ENCODE measurements around the gene STAT3. TPM values are rescaled to one million over a fixed set of nuclear protein-coding genes. Genes with fewer than 3 reads are reported as not detected.
"Not testable (repeated sequence)": the region's sequence is repeated elsewhere in the genome, so short reads cannot be mapped to it uniquely, and the experiment has no call there.

STAT3 gene
- polyA plus RNA-seq, 10 donors = 40.2 to 62.7 (median 49.9) TPM

DNA sequence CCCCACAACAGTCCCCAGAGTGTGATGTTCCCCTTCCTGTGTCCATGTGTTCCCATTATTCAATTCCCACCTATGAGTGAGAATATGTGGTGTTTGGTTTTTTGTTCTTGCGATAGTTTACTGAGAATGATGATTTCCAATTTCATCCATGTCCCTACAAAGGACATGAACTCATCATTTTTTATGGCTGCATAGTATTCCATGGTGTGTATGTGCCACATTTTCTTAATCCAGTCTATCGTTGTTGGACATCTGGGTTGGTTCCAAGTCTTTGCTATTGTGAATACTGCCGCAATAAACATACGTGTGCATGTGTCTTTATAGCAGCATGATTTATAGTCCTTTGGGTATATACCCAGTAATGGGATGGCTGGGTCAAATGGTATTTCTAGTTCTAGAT lies 123.9 kb downstream of the STAT3 start:
- DNase-seq = not testable (repeated sequence)

Other genes starting within 250 kb of the STAT3 start
- 10 to 100 TPM; 49.8 to 89.5 (median 63.1) TPM for gene RAB5C, start 233.5 kb downstream of the STAT3 start, polyA plus RNA-seq (ENCODE audit: insufficient read length in 10 of 10)
- gene KCNH4, start 207.3 kb downstream of the STAT3 start, polyA plus RNA-seq (ENCODE audit: insufficient read length in 10 of 10) = under 1 TPM in 3 of 10 donors, not detected in 7; 0.03 to 0.06 (median 0.05) TPM
- under 1 TPM in 1 of 10 donors, not detected in 9; 0.27 TPM for gene HCRT, start 203.0 kb downstream of the STAT3 start, polyA plus RNA-seq (ENCODE audit: insufficient read length in 10 of 10)
- gene GHDC, start 193.9 kb downstream of the STAT3 start, polyA plus RNA-seq (ENCODE audit: insufficient read length in 10 of 10) = 10 to 100 TPM in 5 of 10 donors, 1 to 10 TPM in 5; 8.4 to 12.9 (median 10.2) TPM
- gene STAT5B, start 112.1 kb downstream of the STAT3 start, polyA plus RNA-seq (ENCODE audit: insufficient read length in 10 of 10) = 10 to 100 TPM; 30.4 to 51.6 (median 40.3) TPM
- 10 to 100 TPM; 13.5 to 19.9 (median 16.0) TPM for gene STAT5A, start 99.9 kb downstream of the STAT3 start, polyA plus RNA-seq (ENCODE audit: insufficient read length in 10 of 10)
- gene CAVIN1, start 34.8 kb upstream of the STAT3 start, polyA plus RNA-seq (ENCODE audit: insufficient read length in 10 of 10) = 100 to 1,000 TPM; 231 to 303 (median 258) TPM
- 10 to 100 TPM; 16.9 to 39.2 (median 21.5) TPM for gene ATP6V0A1, start 70.4 kb upstream of the STAT3 start, polyA plus RNA-seq (ENCODE audit: insufficient read length in 10 of 10)
- 10 to 100 TPM; 15.2 to 21.4 (median 17.5) TPM for gene NAGLU, start 147.8 kb upstream of the STAT3 start, polyA plus RNA-seq (ENCODE audit: insufficient read length in 10 of 10)
- 1 to 10 TPM; 1.7 to 3.6 (median 2.6) TPM for gene HSD17B1, start 164.5 kb upstream of the STAT3 start, polyA plus RNA-seq (ENCODE audit: insufficient read length in 10 of 10)
- 10 to 100 TPM; 20.0 to 29.7 (median 27.1) TPM for gene COASY, start 173.7 kb upstream of the STAT3 start, polyA plus RNA-seq (ENCODE audit: insufficient read length in 10 of 10)
- 10 to 100 TPM; 33.4 to 42.9 (median 38.5) TPM for gene MLX, start 178.7 kb upstream of the STAT3 start, polyA plus RNA-seq (ENCODE audit: insufficient read length in 10 of 10)
- gene PSMC3IP, start 189.3 kb upstream of the STAT3 start, polyA plus RNA-seq (ENCODE audit: insufficient read length in 10 of 10) = 10 to 100 TPM in 3 of 10 donors, 1 to 10 TPM in 7; 7.7 to 14.6 (median 9.5) TPM
- gene RETREG3, start 220.9 kb upstream of the STAT3 start, polyA plus RNA-seq (ENCODE audit: insufficient read length in 10 of 10) = 10 to 100 TPM; 26.0 to 36.0 (median 32.1) TPM
- gene TUBG1, start 221.2 kb upstream of the STAT3 start, polyA plus RNA-seq (ENCODE audit: insufficient read length in 10 of 10) = 10 to 100 TPM; 29.7 to 39.5 (median 34.5) TPM

All from muscle of back (tissue), 11 donors.